ENCODE measurements around the gene NCAM1. TPM values are rescaled to one million over a fixed set of nuclear protein-coding genes. Genes with fewer than 3 reads are reported as not detected.

NCAM1 gene
- total RNA-seq, 1 experiment from 2014 or later = 0.95 TPM

GRCh38 chr11:113222241-113222640 is 261.0 kb downstream of the NCAM1 start:
- Mint-ChIP-seq H3K9me3 (ENCODE audit: unreplicated experiment) (peaks cover 11% of the 10 kb centered on the region), H3K4me3 (ENCODE audit: unreplicated experiment) (no peak overlapping the region), H3K27me3 (ENCODE audit: insufficient read depth, unreplicated experiment) (peaks cover 32% of the 10 kb centered on the region), H3K4me1 (ENCODE audit: low read depth, unreplicated experiment) (no peaks in the 10 kb centered on the region), H3K27ac (ENCODE audit: unreplicated experiment) (no peak overlapping the region), H3K36me3 (ENCODE audit: insufficient read depth, unreplicated experiment) (no peaks in the 10 kb centered on the region)
- TF ChIP-seq CTCF (IDR thresholded peaks at IDR 0.05; ENCODE audit: insufficient read depth in 1 of 2, low read depth in 1 of 2, low read length in 1 of 2, severe bottlenecking in 1 of 2, unreplicated experiment in 1 of 2) = no peak
- no peaks in the 10 kb centered on the region for H3K4me1 ChIP-seq
- no peaks in the 10 kb centered on the region for H3K36me3 ChIP-seq (ENCODE audit: control insufficient read depth, insufficient read depth, low read length)
- BruUV-seq (replicated peaks) = no TSS peak
- ChIA-PET POLR2A (no interaction called here), CTCF (no interaction called here)
- H3K9me3 ChIP-seq = no peaks in the 10 kb centered on the region
- H3K4me3 ChIP-seq (ENCODE audit: low read depth, low read length) = no peak overlapping the region
- intact Hi-C loops (cut with micrococcal nuclease; ENCODE audit: unreplicated experiment) = no loop called here
- no peak for DNase-seq
- H3K27me3 ChIP-seq (replicated peaks; ENCODE audit: control insufficient read depth, insufficient read depth, low read length) = peaks cover 1% of the 10 kb centered on the region; the same call in 1 of the 2 replicates

- no peak overlapping the region for H3K4me3 ChIP-seq (ENCODE audit: low read depth, low read length)
- no peaks in the 10 kb centered on the region for H3K4me1 Mint-ChIP-seq (ENCODE audit: low read depth, unreplicated experiment)
- CTCF ChIA-PET = no interaction called here
- peaks cover 39% of the 10 kb centered on the region for H3K27me3 Mint-ChIP-seq (ENCODE audit: insufficient read depth, unreplicated experiment)
- H3K9me3 Mint-ChIP-seq (ENCODE audit: unreplicated experiment) = no peaks in the 10 kb centered on the region
- no TSS peak for BruUV-seq (replicated peaks)
- no peak overlapping the region for H3K4me3 Mint-ChIP-seq (ENCODE audit: unreplicated experiment)
- intact Hi-C loops (cut with micrococcal nuclease; ENCODE audit: unreplicated experiment) = no loop called here
- POLR2A ChIA-PET = no interaction called here
- no peaks in the 10 kb centered on the region for H3K9me3 ChIP-seq
- H3K4me1 ChIP-seq = no peaks in the 10 kb centered on the region
- peaks cover 9% of the 10 kb centered on the region for H3K27me3 ChIP-seq (replicated peaks; ENCODE audit: control insufficient read depth, insufficient read depth, low read length)
- TF ChIP-seq CTCF (IDR thresholded peaks at IDR 0.05; ENCODE audit: insufficient read depth in 1 of 2, low read depth in 1 of 2, low read length in 1 of 2, severe bottlenecking in 1 of 2, unreplicated experiment in 1 of 2) = no peak
- H3K36me3 Mint-ChIP-seq (ENCODE audit: insufficient read depth, unreplicated experiment) = no peaks in the 10 kb centered on the region
- no peak overlapping the region for H3K27ac Mint-ChIP-seq (ENCODE audit: unreplicated experiment)
- no peaks in the 10 kb centered on the region for H3K36me3 ChIP-seq (ENCODE audit: control insufficient read depth, insufficient read depth, low read length)
- DNase-seq = no peak
Observed at GRCh38 chr11:113234888-113235287, 273.7 kb downstream of the NCAM1 start.

- H3K4me1 ChIP-seq = no peaks in the 10 kb centered on the region
- Mint-ChIP-seq H3K4me1 (ENCODE audit: low read depth, unreplicated experiment) (no peaks in the 10 kb centered on the region), H3K9me3 (ENCODE audit: unreplicated experiment) (no peaks in the 10 kb centered on the region), H3K36me3 (ENCODE audit: insufficient read depth, unreplicated experiment) (no peaks in the 10 kb centered on the region), H3K27me3 (ENCODE audit: insufficient read depth, unreplicated experiment) (peaks cover 48% of the 10 kb centered on the region), H3K4me3 (ENCODE audit: unreplicated experiment) (no peak overlapping the region), H3K27ac (ENCODE audit: unreplicated experiment) (no peak overlapping the region)
- peaks cover 14% of the 10 kb centered on the region for H3K27me3 ChIP-seq (replicated peaks; ENCODE audit: control insufficient read depth, insufficient read depth, low read length)
- no peak for TF ChIP-seq CTCF (IDR thresholded peaks at IDR 0.05; ENCODE audit: insufficient read depth in 1 of 2, low read depth in 1 of 2, low read length in 1 of 2, severe bottlenecking in 1 of 2, unreplicated experiment in 1 of 2)
- ChIA-PET POLR2A (no interaction called here), CTCF (no interaction called here)
- no peaks in the 10 kb centered on the region for H3K9me3 ChIP-seq
- intact Hi-C loops (cut with micrococcal nuclease; ENCODE audit: unreplicated experiment) = no loop called here
- DNase-seq = no peak
- no peak overlapping the region for H3K4me3 ChIP-seq (ENCODE audit: low read depth, low read length)
- no peaks in the 10 kb centered on the region for H3K36me3 ChIP-seq (ENCODE audit: control insufficient read depth, insufficient read depth, low read length)
- BruUV-seq (replicated peaks) = no TSS peak
Observed at GRCh38 chr11:113237261-113237660, 276.0 kb downstream of the NCAM1 start.
